Neural cell (in vitro differentiated cells): Measurements from ENCODE around the gene OR2G3. TPM values are rescaled to one million over a fixed set of nuclear protein-coding genes. Genes with fewer than 3 reads are reported as not detected.

ENCODE experiments used
- H2AFZ ChIP-seq: fragments of 200-600, 300-800 bp; sonication (generic), shearing (Covaris generic); 2 replicates; pipeline ENCODE4 v1.6.0; 2014; ENCODE audit warnings: low read depth, mild to moderate bottlenecking, antibody characterized with exemption, low read length, moderate library complexity
- H3F3A ChIP-seq: fragments of 200-600 bp; shearing (Covaris generic); 2 replicates; pipeline ENCODE4 v1.6.1; 2016; ENCODE audit warnings: mild to moderate bottlenecking, moderate library complexity, mixed read lengths, antibody characterized with exemption, low read length; ENCODE audit not compliant: insufficient read depth, poor library complexity, severe bottlenecking
- H3K27ac ChIP-seq: fragments of 200-600, 300-800 bp; sonication (generic), shearing (Covaris generic); 2 replicates; pipeline ENCODE4 v1.5.1; 2014; ENCODE audit warnings: mild to moderate bottlenecking, low read length, moderate library complexity
- H3K27me3 ChIP-seq: fragments of 300-800, 200-600 bp; sonication (generic), shearing (Covaris generic); 2 replicates; pipeline ENCODE4 v1.6.0; 2014; ENCODE audit warnings: mild to moderate bottlenecking, low read depth, low read length, moderate library complexity; ENCODE audit not compliant: insufficient read depth
- H3K36me3 ChIP-seq: fragments of 300-800, 200-600 bp; sonication (generic), shearing (Covaris generic); 2 replicates; pipeline ENCODE4 v1.5.1; 2014; ENCODE audit warnings: mild to moderate bottlenecking, antibody characterized with exemption, low read length, moderate library complexity; ENCODE audit not compliant: insufficient read depth
- H3K4me2 ChIP-seq: fragments of 300-800, 200-600 bp; sonication (generic), shearing (Covaris generic); 2 replicates; pipeline ENCODE4 v1.6.0; 2014; ENCODE audit warnings: mild to moderate bottlenecking, low read length
- H3K4me3 ChIP-seq: fragments of 300-800, 200-600 bp; sonication (generic), shearing (Covaris generic); 2 replicates; pipeline ENCODE4 v1.5.1; 2014; ENCODE audit warnings: mild to moderate bottlenecking, low read length, moderate library complexity
- H3K79me2 ChIP-seq: fragments of 200-600 bp; shearing (Covaris generic); replicated peaks from 2 replicates; pipeline ENCODE4 v1.6.0; 2014; ENCODE audit warnings: mild to moderate bottlenecking, low read length, moderate library complexity; ENCODE audit not compliant: insufficient read depth
- H3K9ac ChIP-seq: fragments of 300-800, 200-600 bp; sonication (generic), shearing (Covaris generic); 2 replicates; pipeline ENCODE4 v1.6.1; 2016; ENCODE audit warnings: mild to moderate bottlenecking, low read length, mixed read lengths
- H3K9me2 ChIP-seq: fragments of 200-600 bp; shearing (Covaris generic); 2 replicates; pipeline ENCODE4 v1.6.1; 2016; ENCODE audit warnings: mild to moderate bottlenecking, low read length, mixed read lengths; ENCODE audit not compliant: insufficient read depth
- H3K9me3 ChIP-seq: fragments of 200-600, 300-800 bp; sonication (generic), shearing (Covaris generic); 2 replicates; pipeline ENCODE4 v1.6.1; 2016; ENCODE audit warnings: mild to moderate bottlenecking, mixed run types, low read length, moderate library complexity, mixed read lengths
- H4K20me1 ChIP-seq: fragments of 200-600 bp; shearing (Covaris generic); 2 replicates; pipeline ENCODE4 v1.6.1; 2016; ENCODE audit warnings: mild to moderate bottlenecking, mixed run types; ENCODE audit not compliant: insufficient read depth
- CTCF ChIP-seq: fragments of 450-650 bp; IDR thresholded peaks from 2 replicates; pipeline ENCODE4 v1.5.1; 2014; ENCODE audit warnings: antibody characterized with exemption, mild to moderate bottlenecking, moderate library complexity; ENCODE audit not compliant: poor library complexity, severe bottlenecking
- EP300 ChIP-seq: fragments of 450-650 bp; conservative IDR thresholded peaks from 2 replicates; pipeline ENCODE4 v1.6.1; 2014; ENCODE audit warnings: antibody characterized with exemption, mild to moderate bottlenecking, moderate library complexity; ENCODE audit not compliant: poor library complexity, severe bottlenecking
- EZH2 ChIP-seq: fragments of 200-600, 300-800 bp; shearing (Covaris generic), sonication (generic); IDR thresholded peaks from 2 replicates; pipeline ENCODE4 v1.6.1; 2014; ENCODE audit warnings: antibody characterized with exemption, low read length, borderline replicate concordance, mild to moderate bottlenecking; ENCODE audit not compliant: insufficient read depth, poor library complexity, severe bottlenecking
- MXI1 ChIP-seq: fragments of 450-650 bp; conservative IDR thresholded peaks from 2 replicates; pipeline ENCODE4 v1.6.1; 2014; ENCODE audit warnings: antibody characterized with exemption, mild to moderate bottlenecking; ENCODE audit not compliant: poor library complexity, severe bottlenecking
- POLR2AphosphoS5 ChIP-seq: IDR thresholded peaks from 2 replicates; pipeline ENCODE4 v1.6.1; 2012
- RAD21 ChIP-seq: fragments of 450-650 bp; conservative IDR thresholded peaks from 2 replicates; pipeline ENCODE4 v1.6.1; 2014; ENCODE audit warnings: antibody characterized with exemption, mild to moderate bottlenecking, moderate library complexity
- SMC3 ChIP-seq: fragments of 450-650 bp; conservative IDR thresholded peaks from 2 replicates; pipeline ENCODE4 v1.6.1; 2014; ENCODE audit warnings: antibody characterized with exemption, mild to moderate bottlenecking, moderate library complexity; ENCODE audit not compliant: poor library complexity
- TAF1 ChIP-seq: IDR thresholded peaks from 2 replicates; pipeline ENCODE4 v1.6.1; 2012; ENCODE audit warnings: low read depth
- polyA plus RNA-seq: library from polyadenylated mRNA; depleted of rRNA; stranded (reverse); fragments of >200 nt; gene quantifications from 2 replicates; pipeline ENCODE4 v1.2.3, GENCODE V29; 2014
- TF ChIP-seq, protein P1 (sequence below): IDR thresholded peaks from 2 replicates; pipeline ENCODE4 v1.6.1; 2012; ENCODE audit warnings: borderline replicate concordance

The OR2G3 gene
- polyA plus RNA-seq, 1 donor from 2014 or later: not detected

DNA sequence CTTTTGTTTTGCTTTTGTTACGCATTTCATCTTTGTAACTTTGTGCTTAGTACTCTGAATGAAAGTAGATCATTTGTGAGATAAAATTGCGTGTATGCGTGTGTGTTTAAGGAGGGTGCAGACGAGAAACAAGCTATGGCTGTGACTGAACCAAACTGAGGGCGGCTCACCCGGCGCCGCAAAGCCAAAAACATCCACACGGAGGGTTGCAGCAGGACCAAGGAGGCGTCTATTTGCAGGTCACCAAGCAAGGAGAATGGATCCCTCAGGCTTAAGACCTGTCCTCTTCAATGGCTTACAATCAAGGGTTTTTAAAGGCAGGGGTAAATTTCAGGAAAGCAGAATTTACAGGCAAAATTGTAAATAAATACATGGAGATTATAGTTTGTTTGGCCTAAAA, 43.7 kb upstream of the OR2G3 start:
- no peak overlapping the region for H3K9ac ChIP-seq
- TF ChIP-seq CTCF: no peak
- TF ChIP-seq EZH2: no peak
- TF ChIP-seq RAD21: no peak
- TF ChIP-seq POLR2AphosphoS5: no peak
- TF ChIP-seq EP300: no peak
- no peak for TF ChIP-seq TAF1
- TF ChIP-seq MXI1: no peak
- TF ChIP-seq, protein P1, sequence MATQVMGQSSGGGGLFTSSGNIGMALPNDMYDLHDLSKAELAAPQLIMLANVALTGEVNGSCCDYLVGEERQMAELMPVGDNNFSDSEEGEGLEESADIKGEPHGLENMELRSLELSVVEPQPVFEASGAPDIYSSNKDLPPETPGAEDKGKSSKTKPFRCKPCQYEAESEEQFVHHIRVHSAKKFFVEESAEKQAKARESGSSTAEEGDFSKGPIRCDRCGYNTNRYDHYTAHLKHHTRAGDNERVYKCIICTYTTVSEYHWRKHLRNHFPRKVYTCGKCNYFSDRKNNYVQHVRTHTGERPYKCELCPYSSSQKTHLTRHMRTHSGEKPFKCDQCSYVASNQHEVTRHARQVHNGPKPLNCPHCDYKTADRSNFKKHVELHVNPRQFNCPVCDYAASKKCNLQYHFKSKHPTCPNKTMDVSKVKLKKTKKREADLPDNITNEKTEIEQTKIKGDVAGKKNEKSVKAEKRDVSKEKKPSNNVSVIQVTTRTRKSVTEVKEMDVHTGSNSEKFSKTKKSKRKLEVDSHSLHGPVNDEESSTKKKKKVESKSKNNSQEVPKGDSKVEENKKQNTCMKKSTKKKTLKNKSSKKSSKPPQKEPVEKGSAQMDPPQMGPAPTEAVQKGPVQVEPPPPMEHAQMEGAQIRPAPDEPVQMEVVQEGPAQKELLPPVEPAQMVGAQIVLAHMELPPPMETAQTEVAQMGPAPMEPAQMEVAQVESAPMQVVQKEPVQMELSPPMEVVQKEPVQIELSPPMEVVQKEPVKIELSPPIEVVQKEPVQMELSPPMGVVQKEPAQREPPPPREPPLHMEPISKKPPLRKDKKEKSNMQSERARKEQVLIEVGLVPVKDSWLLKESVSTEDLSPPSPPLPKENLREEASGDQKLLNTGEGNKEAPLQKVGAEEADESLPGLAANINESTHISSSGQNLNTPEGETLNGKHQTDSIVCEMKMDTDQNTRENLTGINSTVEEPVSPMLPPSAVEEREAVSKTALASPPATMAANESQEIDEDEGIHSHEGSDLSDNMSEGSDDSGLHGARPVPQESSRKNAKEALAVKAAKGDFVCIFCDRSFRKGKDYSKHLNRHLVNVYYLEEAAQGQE: no peak
- TF ChIP-seq SMC3: no peak
- H3K9me3 ChIP-seq: no peaks in the 10 kb centered on the region
- H3K79me2 ChIP-seq: no peaks in the 10 kb centered on the region
- H3K9me2 ChIP-seq: no peaks in the 10 kb centered on the region
- no peaks in the 10 kb centered on the region for H4K20me1 ChIP-seq
- H3K4me3 ChIP-seq: no peak overlapping the region
- H2AFZ ChIP-seq: no peak overlapping the region
- H3K27me3 ChIP-seq: no peaks in the 10 kb centered on the region
- H3K4me2 ChIP-seq: no peak overlapping the region
- H3K27ac ChIP-seq: no peak overlapping the region
- H3F3A ChIP-seq: no peaks in the 10 kb centered on the region
- no peaks in the 10 kb centered on the region for H3K36me3 ChIP-seq

DNA sequence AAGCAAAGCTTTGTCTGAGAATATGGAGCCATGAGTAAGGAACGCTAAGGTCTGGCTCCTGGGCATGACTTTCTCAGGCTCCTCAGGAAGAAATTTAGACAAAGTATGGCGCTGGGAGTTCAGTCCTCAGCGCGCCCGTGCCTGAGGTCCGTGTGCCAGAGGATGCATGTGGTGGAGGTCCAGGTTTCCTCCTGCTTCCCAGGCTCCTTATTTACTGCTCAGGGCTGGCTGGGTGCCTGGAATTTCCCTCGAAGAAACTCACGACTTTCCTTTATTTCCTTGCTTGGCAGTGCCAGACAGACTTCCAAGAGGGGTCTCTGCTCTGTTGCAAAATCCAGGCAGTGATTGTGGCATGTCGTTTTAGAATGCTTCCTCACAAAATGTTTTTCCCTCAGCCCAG, 43.2 kb upstream of the OR2G3 start:
- no peaks in the 10 kb centered on the region for H4K20me1 ChIP-seq
- H3F3A ChIP-seq: no peaks in the 10 kb centered on the region
- H3K4me2 ChIP-seq: no peak overlapping the region
- no peak overlapping the region for H3K9ac ChIP-seq
- no peaks in the 10 kb centered on the region for H3K9me2 ChIP-seq
- no peak overlapping the region for H2AFZ ChIP-seq
- no peaks in the 10 kb centered on the region for H3K27me3 ChIP-seq
- no peaks in the 10 kb centered on the region for H3K79me2 ChIP-seq
- H3K9me3 ChIP-seq: no peaks in the 10 kb centered on the region
- H3K4me3 ChIP-seq: no peak overlapping the region
- TF ChIP-seq EZH2 (no peak), MXI1 (no peak), TAF1 (no peak), EP300 (no peak), POLR2AphosphoS5 (no peak), SMC3 (no peak), RAD21 (no peak), CTCF (no peak)
- TF ChIP-seq, protein P1: no peak
- H3K27ac ChIP-seq: no peak overlapping the region
- H3K36me3 ChIP-seq: no peaks in the 10 kb centered on the region
